NCI-H187 (cell line): Measurements from ENCODE around the gene GUCY1B1.
"Not testable (repeated sequence)": the region's sequence is repeated elsewhere in the genome, so short reads cannot be mapped to it uniquely, and the experiment has no call there.

ENCODE experiments used
- DNase-seq, 2 experiments: peaks; one replicate each; lab custom pipeline; 2025; lab: John Stamatoyannopoulos, UW

Gene GUCY1B1

DNA sequence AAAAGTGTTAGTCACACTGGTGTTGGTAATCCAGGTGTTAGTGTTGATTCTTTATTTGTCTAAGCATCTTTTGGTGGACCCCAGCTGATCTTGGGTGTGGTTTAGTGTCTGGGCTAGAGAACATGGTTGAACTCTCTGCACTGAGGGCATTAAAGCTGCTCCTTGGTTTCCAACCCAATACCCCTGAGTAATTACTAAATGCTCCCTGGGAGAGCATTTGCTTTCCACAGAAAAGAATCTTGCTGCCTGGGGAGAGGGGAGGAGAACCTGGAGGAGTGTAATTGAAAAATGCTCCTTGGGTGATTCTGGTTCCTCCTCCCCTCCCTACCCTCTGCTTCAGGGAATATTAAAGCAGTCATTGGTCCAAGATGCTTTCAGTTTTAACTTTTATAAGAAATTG is 3.1 kb downstream of the GUCY1B1 start:
- DNase-seq, result no peak

DNA sequence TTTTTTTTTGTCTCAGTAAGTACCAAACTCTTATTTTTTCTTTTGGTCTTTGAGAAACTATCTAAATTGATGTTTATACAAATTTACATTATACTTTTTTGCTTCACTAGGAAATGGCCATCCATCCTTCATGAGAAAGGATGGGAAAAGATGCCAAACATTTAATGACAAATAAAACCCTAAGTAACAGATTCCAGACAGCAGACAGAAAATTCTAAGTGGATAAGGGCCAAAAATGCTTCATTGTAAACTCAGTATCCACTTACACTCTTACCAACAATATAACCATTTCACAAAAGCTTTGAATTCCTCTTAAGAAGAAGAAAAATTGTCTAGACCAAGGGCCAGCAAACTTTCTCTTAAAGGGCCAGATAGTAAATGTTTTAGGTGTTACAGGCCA is 3.5 kb downstream of the GUCY1B1 start:
- no peak for DNase-seq

DNA sequence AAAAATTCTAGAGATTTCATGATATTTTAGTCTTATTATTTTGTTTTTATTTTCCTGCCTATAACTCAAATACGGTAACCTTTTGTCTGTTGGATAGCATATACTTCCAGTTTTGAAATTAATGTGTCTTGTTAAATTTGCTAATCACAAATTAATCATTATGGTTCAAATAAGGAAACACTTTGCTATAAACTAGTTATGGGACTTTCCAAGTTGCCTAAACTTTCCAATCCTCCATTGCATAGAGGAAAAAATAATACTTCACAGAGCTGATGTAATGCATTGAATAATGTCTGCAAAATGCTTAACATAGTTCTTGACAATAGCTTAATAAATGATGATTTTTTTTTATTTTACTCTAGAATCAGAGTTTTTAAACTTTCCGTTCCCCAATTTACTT is 4.7 kb downstream of the GUCY1B1 start:
- DNase-seq, result no peak

DNA sequence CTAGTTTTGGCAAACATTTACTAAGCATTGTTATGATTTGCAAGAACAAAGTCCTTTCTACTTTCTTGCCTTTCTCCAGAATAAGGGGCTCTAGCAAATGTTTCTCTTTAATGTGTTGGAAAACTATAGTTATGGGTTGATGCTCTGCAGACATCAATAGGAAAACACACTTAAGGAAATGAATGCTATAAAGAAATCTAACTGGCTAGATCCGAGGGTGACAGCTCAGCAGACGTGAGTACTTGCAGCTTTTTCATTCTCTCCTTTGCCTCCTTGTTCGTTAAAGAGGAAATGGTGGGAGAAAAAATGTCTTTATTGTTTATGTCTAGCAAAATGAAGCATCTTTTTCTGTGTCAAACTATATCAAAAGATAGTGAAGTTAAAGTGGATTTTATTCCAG is 6.3 kb downstream of the GUCY1B1 start:
- DNase-seq, result no peak

DNA sequence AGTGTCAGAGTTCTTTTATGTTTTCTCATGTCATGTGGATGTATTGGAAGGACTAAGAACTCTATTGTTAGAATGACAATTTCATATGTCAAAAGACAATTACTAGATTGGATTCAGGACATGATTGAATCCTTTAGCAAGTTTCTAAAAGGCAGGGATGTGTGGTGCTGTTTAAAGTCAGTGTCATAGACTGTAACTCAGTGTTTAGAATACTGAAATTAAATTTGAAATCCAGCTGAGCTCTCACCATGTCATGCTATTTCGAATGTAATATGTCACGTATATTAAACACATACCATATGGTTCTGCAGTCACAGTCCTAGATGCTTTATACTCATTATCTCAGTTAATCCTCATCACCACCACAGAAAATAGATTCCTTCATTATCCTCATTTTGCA is 7.8 kb downstream of the GUCY1B1 start:
- no peak for DNase-seq

DNA sequence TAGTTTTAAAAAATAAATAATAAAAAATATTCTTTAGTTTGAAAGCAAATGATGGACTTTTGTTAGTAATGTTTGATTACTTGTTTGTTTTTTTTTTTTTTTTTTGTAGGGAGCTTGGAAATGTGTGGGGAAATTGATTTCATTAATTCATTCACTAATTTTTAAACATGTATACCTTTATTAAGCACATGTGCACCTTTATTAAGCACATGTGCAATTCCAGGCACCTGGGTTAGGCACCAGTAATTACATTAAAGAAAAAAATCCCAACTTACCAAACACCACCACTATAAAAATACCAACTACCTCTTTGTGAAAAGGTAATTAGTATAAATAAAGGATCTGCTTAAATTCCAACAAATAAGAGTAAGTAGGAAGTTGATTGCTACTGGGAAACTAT is 9.5 kb downstream of the GUCY1B1 start:
- no peak for DNase-seq

DNA sequence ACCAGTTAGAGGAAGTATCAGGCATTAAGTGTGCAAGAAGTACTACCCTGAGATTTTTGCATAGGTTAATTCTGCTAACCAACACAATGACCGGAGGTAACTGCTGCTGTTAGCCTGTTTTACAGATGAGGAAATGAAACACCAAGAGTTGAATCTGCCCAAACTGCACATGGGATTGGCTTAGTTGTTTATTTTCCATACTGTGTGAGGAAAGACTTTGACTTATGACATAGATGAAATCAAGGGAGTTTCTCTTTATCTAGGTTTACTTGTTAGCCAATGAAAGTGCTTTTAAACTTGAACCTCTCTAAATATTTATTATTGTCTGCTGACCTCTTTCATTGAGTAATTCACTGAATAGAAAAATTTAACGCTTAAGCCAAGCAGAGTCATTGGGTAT is 10.3 kb downstream of the GUCY1B1 start:
- DNase-seq, result no peak

DNA sequence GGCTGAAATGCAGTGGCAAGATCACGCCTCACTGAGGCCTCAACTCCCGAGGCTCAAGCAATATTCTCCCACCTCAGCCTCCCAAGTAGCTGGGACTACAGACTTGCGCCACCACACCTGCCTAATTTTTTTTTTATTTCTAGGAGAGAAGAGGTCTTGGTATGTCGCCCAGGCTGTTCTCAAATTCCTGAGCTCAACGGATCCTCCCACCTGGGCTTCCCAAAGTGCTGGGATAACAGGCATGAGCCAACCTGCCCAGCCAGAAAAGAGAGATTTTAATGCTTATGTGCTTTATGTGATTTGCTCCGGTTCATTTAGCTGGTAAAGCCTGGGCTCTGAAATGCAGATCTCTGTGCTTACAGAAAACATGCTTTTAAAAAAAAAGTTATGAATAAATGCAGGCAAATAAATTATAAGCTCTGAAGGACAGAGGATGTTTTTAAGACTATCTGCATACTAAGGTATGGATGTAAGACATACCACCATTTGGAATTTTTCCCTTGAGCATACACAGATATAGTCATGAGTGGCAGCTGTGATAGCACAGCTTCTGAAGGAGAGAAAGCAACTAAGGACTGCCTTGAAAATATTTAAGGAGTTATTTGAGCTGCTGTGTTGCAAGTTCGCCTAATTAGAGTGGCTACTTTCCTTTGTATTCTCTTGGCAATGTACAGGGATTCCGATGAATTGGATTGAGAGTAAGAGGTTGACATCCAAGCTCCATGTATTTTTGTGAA is 13.8 kb downstream of the GUCY1B1 start:
- DNase-seq, result no peak

DNA sequence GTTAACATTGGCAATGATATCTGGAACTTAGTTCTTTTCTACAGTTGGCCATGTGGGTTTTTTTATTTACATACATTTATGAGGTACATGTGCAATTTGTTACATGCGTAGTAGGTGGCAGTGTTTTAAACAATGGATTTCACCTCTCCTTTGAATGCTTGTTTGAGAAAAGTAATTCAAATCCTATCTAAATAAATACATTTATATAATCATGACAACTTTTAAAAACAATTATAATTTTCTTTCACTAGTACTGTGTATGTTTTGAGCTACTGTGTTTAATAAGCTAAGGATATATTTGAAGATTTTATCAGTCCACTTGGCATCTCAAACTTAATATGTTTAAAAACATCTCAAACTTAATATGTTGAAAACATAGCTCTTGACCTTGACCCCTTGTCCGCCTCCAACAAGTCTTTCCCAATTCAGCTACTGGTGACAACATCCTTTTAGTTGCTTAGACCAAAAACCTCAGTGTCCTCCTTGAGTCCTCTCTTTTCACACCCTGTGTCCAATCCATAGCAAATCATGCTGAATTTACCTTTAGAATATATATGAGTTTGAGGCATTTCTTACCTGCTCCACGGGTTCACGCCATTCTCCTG is 14.5 kb downstream of the GUCY1B1 start:
- no peak for DNase-seq

DNA sequence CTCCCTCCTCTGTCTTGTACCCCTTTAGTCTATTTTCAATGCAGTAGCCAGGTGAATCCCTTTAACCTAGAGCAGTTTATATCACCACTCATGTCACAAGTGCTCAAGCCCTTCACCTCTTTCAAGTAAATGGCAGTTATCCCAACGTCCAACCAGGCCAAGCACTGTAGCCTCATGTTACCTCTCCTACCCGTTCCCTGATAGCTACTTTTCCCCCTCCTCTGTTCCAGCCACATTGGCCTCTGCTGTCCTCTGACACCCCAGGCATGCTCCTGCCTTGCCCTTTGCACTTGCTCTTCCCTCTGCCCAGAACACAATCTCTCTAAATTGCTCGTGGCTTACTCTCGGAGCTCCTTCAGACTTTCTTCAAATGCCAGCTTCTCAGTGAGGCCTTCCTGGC is 15.2 kb downstream of the GUCY1B1 start:
- no peak for DNase-seq

DNA sequence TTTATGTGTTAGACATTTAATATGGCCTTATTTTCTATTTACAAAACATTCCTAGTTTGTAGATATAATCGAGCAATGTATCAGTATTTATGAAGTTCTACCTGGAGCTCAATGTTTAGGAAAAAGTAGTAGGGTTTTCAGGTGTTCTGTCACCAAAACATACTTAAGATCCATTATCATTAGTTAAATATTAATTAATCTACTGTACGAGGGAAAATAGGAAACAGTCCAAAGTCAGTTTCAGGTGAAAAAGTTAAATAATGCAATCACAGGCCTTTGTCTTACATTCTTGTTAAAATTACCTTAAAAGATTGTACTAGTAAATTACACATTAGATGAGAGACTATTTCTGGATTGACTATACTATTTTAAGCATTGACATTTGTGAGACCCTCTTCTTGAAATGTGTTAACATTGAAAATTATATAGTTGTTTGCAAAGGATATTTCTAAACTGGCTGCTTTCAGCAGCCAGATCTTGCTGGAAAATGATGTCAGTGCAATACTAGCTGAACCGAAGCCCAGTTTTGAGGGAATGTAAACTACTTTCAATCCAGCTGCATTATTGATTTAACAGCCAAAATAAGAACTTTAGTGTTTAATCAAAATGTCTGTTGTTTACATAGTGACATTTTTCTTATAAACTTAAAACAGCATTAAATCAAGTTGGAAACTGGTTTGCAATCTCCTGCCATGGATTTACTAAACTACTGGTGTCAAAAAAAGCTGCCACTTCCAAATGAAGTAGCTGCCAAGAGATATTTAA is 19.3 kb downstream of the GUCY1B1 start:
- DNase-seq, result no peak

DNA sequence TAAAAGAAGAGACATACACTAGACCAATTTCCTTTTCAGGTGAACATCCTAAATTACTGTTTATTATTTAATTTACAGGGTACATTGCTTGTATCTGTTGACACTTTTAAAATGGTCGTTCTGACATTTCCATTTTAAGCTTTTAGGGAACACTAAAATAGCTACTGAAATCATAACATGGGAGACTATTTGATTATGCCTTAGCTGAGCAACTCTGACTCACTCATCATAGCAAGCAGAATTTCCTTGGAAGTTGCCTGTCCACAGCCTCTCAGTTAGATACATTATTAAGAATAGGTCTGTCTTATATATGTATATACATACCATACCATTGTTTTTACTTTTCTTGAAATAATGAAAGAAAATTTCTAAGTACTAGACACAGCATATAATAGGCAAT is 22.0 kb downstream of the GUCY1B1 start:
- no peak for DNase-seq

DNA sequence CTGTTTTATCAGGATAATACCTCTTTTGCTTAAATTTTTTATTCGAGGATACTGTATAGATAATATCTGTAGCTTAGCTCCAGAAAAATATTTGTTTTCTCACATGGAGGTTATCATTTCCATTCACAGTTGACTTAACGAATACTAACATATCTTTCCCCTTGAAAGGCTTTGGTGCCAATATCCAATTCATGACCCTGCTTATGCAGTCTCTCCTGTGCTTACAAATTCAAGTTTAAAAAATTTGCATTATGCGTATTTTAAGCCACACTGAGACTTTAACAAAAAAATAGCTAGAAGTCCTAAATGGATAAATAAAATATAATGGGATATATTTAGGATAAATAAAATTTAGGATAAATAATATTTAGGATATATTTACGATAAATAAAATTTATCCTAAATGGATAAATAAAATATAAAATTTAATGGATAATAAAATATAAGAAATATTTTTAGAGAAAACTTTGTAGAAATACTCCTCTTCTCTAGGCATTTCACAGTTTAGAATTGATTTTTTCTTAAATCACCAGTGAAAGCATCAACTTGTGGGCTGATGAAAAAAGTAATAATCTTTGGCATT is 22.5 kb downstream of the GUCY1B1 start:
- DNase-seq, result no peak

DNA sequence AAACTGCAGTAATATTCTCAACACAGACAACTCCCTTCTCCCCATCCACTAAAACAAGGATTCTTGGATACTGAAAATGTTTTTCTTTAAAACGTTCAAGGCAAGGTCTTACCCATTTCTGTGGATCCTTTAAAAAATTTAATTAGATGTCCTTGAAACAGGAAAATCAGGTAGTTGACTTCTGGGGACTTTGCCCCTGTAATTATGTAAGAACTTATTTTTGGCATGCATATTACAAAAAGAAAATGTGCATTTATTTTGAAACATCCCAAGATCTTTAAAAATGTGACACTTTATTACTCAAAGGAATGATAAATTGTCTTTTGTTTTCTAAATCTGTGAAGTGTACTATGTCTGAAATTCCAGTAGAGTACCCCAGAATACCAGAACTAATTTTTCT is 25.8 kb downstream of the GUCY1B1 start:
- DNase-seq, result no peak

DNA sequence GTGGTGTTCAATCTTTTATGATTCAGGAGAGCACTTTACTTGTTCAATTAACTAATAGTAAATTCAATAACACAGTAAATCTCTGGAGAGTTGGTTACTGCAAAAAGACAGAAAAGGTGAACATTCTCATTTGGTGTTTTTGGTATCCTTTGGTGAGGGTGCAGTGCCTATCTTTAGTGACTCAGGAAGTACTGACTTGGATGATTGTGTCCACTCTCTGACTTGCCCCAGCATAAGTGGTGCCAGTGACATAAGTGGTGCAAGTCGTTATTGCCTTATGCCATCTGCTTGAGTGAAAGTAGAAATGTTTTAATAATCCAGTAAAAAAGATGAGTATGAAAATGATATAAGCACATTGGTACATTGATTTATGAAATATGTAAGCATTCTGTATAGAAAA is 27.0 kb downstream of the GUCY1B1 start:
- DNase-seq, result no peak

DNA sequence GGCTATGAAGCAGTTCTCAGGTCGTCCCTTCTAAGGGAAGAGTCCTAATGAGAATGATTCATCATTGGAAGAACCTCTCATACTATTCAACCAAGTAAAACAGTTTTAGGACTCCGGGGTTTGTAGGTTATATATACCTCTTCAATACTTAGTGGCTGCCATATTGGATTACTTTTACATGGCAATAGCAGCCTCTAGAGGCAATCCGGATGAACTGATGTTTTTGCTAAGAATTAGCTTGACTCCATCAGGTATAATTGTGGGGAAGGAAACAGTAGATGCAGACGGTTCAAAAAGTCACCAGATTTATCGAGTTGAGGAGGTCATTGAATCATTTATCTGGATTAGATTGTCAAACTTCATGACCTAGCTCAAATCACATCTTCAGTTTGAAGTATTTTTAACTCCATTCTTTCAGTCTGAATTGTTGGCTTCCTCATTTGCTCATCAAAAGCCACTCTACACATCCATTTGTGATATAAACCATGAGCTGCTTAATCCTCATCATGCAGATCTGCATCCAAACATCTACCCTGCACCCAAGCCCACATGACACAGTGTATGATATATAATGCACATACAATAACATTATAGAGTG is 28.4 kb downstream of the GUCY1B1 start:
- DNase-seq, result no peak

DNA sequence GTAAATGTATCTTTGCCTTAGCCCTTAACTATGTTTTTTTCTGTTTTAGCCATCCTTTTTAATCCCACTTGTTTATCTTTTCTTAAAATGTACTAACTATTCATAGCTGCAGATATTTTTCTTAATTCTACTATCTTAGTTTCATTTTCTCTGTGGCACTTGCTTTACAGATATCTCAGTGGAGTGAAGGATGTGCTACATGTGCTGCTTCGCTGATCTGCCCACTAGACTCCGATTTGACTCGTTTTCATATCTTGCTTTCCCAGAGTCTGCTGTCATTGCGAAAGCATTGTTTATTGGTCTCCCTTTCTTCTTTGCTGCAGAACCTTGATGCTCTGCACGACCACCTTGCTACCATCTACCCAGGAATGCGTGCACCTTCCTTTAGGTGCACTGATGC is 30.6 kb downstream of the GUCY1B1 start:
- no peak for DNase-seq

DNA sequence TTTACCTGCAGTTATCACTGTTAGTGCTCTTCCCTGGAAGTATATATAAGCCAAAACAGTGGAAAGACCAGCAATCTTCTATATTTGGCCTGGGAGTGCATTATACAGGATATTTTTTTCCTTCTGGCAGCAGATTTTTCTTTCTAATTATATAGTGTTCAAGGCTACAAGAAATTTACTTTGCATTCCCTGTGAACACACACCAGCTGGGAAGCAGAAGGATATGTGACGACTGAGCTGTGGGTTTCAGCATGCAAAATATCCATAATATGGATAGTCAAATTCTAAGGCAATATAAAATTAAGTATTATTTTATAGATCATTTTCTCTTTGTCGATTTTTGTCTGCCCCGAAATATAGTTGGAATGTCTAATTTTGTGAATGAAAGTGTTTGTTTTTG is 31.2 kb downstream of the GUCY1B1 start:
- no peak for DNase-seq

DNA sequence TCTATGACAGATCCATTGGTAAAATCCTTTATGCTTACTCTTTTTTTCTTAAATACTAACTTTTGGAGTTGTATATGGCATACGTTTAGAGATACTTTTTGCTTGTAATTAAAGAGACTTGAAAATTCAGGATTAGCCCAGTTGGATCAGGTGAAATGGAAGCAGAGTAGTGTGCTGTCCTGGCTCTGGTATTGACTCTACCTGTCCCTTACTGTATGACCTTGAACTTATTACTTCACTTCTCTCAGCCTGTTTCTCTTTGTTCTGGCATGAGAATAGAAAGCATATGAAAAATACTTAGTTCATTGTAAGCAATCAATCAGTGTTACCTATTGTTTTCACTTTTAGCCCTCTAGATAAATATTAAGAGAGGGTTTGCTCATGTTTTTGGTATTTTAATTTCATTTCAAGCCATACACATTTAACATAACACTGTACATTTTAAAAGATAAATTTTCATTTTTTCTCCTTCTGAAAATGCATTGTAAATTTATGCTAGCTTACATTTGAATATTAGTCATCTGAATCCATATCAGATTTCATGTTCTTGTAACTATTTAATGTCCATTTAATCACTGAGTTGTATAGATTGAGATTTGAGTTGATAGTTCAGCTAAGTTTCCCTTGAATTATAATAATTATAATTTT is 35.9 kb downstream of the GUCY1B1 start:
- no peak for DNase-seq

DNA sequence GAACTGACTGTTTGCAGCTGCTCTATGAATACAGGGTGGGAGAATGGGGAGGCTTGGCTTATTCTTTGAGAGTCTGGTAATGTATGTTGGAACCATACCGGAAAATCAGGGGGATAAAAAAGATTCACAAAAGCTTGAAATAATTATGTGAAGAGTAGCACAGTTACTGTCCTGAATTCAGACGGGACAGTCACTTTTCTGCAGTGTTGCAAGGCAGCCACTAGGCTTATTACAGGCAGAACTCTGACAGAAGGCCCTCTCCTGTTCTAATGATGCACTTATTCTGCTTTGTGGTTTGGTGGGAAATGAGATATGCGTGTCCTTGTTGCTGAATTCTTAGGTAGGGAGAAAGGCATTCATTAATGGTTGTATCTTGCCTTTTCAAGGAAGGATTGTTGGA is 37.2 kb downstream of the GUCY1B1 start:
- DNase-seq, result no peak

DNA sequence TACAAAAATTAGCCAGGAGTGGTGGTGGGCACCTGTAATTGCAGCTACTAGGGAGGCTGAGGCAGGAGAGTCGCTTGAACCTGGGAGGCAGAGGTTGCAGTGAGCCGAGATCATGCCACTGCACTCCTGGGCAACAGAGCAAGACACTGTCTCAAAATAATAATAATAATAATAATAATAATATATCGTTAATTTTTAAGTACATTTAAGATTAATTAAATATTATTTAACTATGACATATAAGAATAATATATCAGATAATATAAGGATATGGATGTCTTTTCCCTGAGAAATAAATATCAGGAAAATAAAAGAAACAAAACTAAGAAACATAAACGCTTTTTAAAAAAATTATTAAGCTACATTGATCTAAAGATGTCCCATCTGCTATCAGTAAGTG is 38.8 kb downstream of the GUCY1B1 start:
- DNase-seq, result not testable (repeated sequence)
